ENCODE data around the gene FITM1. TPM values are rescaled to one million over a fixed set of nuclear protein-coding genes. Genes with fewer than 3 reads are reported as not detected.

FITM1 gene
- total RNA-seq, 1 experiment from 2014 or later: 0.72 TPM

GRCh38 chr14:24137529-24138395, 7.3 kb downstream of the FITM1 start:
- Histone ChIP-seq H4K20me1 (ENCODE audit: control insufficient read depth, insufficient read depth, insufficient read length) (no peaks in the 10 kb centered on the region), H2BK5ac (ENCODE audit: insufficient read length, low read length) (no peak overlapping the region), H3K27me3 (ENCODE audit: insufficient read depth, low read length) (no peaks in the 10 kb centered on the region), H2BK12ac (ENCODE audit: insufficient read length, low read depth, low read length) (no peak overlapping the region), H3K56ac (ENCODE audit: insufficient read length, low read depth, low read length) (no peak overlapping the region), H2BK120ac (ENCODE audit: low read depth, low read length, poor library complexity, severe bottlenecking) (no peak overlapping the region), H2BK20ac (ENCODE audit: low read depth, low read length, poor library complexity, severe bottlenecking) (no peak overlapping the region), H2AK5ac (ENCODE audit: insufficient read length, low read length) (no peak overlapping the region), H3K27ac (ENCODE audit: insufficient read length, low read depth, low read length) (no peak overlapping the region), H3K4me1 (ENCODE audit: insufficient read depth, low read length) (no peaks in the 10 kb centered on the region), H3K9ac (ENCODE audit: extremely low read depth, insufficient read length, low read length) (no peak overlapping the region), H3K4me2 (ENCODE audit: insufficient read depth, insufficient read length, low read length) (no peak overlapping the region), H4K8ac (replicated peaks; ENCODE audit: insufficient read length, low read depth, low read length) (no peak overlapping the region), H3K4ac (ENCODE audit: low read depth, low read length) (no peak overlapping the region), H4K91ac (ENCODE audit: insufficient read length, low read depth, low read length) (no peak overlapping the region), H3K79me2 (ENCODE audit: insufficient read depth, low read length) (peaks cover 3% of the 10 kb centered on the region; the same call in 1 of the 2 replicates), H4K5ac (ENCODE audit: insufficient read length, low read depth, low read length) (no peak overlapping the region), H2BK15ac (ENCODE audit: low read depth, low read length) (no peak overlapping the region), H2AFZ (ENCODE audit: low read length) (no peak overlapping the region), H3K14ac (ENCODE audit: insufficient read depth, low read length) (no peak overlapping the region), H3T11ph (ENCODE audit: low read length) (no peak overlapping the region), H3K18ac (ENCODE audit: insufficient read length, low read depth, low read length) (no peak overlapping the region), H3K79me1 (ENCODE audit: insufficient read depth, low read depth, low read length, poor library complexity, severe bottlenecking) (peaks cover 2% of the 10 kb centered on the region), H3K9me3 (ENCODE audit: control insufficient read depth, low read depth, low read length) (no peaks in the 10 kb centered on the region), H3K23ac (ENCODE audit: insufficient read length, low read depth, low read length) (no peak overlapping the region), H3K23me2 (ENCODE audit: insufficient read length, low read depth, low read length, poor library complexity, severe bottlenecking) (peaks cover 10% of the 10 kb centered on the region)
- TF ChIP-seq, protein P1, sequence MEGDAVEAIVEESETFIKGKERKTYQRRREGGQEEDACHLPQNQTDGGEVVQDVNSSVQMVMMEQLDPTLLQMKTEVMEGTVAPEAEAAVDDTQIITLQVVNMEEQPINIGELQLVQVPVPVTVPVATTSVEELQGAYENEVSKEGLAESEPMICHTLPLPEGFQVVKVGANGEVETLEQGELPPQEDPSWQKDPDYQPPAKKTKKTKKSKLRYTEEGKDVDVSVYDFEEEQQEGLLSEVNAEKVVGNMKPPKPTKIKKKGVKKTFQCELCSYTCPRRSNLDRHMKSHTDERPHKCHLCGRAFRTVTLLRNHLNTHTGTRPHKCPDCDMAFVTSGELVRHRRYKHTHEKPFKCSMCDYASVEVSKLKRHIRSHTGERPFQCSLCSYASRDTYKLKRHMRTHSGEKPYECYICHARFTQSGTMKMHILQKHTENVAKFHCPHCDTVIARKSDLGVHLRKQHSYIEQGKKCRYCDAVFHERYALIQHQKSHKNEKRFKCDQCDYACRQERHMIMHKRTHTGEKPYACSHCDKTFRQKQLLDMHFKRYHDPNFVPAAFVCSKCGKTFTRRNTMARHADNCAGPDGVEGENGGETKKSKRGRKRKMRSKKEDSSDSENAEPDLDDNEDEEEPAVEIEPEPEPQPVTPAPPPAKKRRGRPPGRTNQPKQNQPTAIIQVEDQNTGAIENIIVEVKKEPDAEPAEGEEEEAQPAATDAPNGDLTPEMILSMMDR (conservative IDR thresholded peaks at IDR 0.05): no peak
- Mint-ChIP-seq H3K27me3 (ENCODE audit: low read depth) (no peaks in the 10 kb centered on the region), H3K4me3 (peak overlapping the region; percentile 38 to 66; a peak in 4 of 5 replicates), H3K4me1 (peaks cover 31 to 33% of the 10 kb centered on the region in 2 experiments), H3K36me3 (ENCODE audit: insufficient read depth in 1 of 3, low read depth in 3 of 3) (peaks cover 22 to 34% (median 29%) of the 10 kb centered on the region in 3 experiments), H3K9me3 (0 out of 5 replicates have a peak, but pooled peaks cover 0 to 2% of the 10 kb centered on the region in 2 experiments), H3K27ac (peak overlapping the region in 1 of 3 experiments; percentile 54; a peak in 3 of 7 replicates)
- WGBS (ENCODE audit: extremely low coverage, insufficient read length, low lambda C conversion rate): no CpG with 5 or more reads among the region's 8 CpGs
- no peak for DNase-seq

All from H9 (cell line).